ENCODE measurements around the gene PRKN. TPM values are rescaled to one million over a fixed set of nuclear protein-coding genes. Genes with fewer than 3 reads are reported as not detected.

Gene PRKN
- total and polyA plus RNA-seq, 4 experiments from 2014 or later: 0.50 to 5.3 (median 2.9) TPM

DNA sequence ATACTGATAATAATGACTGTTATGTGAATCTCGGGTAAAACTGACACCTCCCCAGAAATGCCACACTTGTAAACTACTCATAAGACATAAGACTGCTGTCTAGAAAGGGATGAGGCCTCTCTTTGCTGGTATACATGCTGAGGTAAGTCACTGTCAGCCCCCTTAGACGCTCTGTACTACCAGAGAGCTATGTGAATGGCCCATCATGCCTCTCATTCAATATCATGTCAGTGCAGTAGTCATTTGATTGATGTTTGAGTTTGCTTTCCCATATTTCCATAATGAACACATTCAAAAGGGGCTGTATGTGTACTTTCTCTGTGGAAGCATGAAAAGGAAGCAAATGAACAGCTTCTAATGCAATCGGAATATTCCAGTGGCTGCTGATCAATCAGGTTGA lies 1334.3 kb downstream of the PRKN start:
- H3K4me3 ChIP-seq (ENCODE audit: low read length in 2 of 2): no peak overlapping the region
- ChIA-PET CTCF (ENCODE audit: partially characterized antibody) (interaction anchor here (0.6 to 6.8 kb wide), 8 partner anchors 8 to 302 kb away, joined by 3 to 46 read pairs (median 4); no protein-coding TSS in a partner anchor), POLR2A (ENCODE audit: partially characterized antibody) (no interaction called here)
- DNase-seq: no peak
- H3K27ac Mint-ChIP-seq: no peak overlapping the region
- peaks cover 0 to 5% (median 2%) of the 10 kb centered on the region in 8 donors for H3K9me3 Mint-ChIP-seq
- no peak overlapping the region for H3K4me3 Mint-ChIP-seq
- H3K27me3 Mint-ChIP-seq: no peaks in the 10 kb centered on the region
- H3K4me1 Mint-ChIP-seq: no peaks in the 10 kb centered on the region
- H3K27me3 ChIP-seq (ENCODE audit: insufficient read depth, low read length): no peaks in the 10 kb centered on the region
- intact Hi-C loops (cut with micrococcal nuclease): loop anchor here (5.0 kb wide), 1 partner anchor 1334 kb away; the partner anchor contains the start of genes PACRG and PRKN
- no peak overlapping the region for H3K27ac ChIP-seq (ENCODE audit: low read depth, low read length)
- H3K9me3 ChIP-seq (ENCODE audit: control insufficient read depth in 1 of 2, low read length in 2 of 2): no peaks in the 10 kb centered on the region
- H3K36me3 ChIP-seq (ENCODE audit: insufficient read depth, low read length): no peaks in the 10 kb centered on the region
- no peaks in the 10 kb centered on the region for H3K36me3 Mint-ChIP-seq
- H3K4me1 ChIP-seq (ENCODE audit: insufficient read depth, low read length): peaks cover 8% of the 10 kb centered on the region

DNA sequence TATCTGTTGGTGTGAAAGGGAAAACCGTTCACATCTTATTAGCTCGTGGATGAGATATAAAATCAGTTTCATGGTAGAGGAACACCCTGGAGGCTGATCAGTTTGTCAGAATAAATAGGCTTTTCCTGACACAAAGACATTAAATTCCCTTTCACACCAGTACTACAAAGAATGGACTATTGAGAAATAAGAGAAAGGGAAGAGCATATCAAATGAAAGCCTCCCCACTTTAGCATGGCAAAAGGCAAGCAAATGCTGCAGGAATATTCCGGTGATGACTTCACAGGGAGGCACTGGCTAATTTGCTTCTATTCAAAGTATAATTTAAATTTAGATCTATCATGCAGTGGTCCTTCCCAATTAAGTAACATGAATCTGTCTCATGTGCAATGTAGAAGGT lies 1337.8 kb downstream of the PRKN start:
- no peak for DNase-seq
- Mint-ChIP-seq H3K9me3 (peaks cover 0 to 12% (median 3%) of the 10 kb centered on the region in 8 donors), H3K4me3 (no peak overlapping the region), H3K27me3 (no peaks in the 10 kb centered on the region), H3K36me3 (no peaks in the 10 kb centered on the region), H3K4me1 (no peaks in the 10 kb centered on the region), H3K27ac (no peak overlapping the region)
- Histone ChIP-seq H3K4me3 (ENCODE audit: low read length in 2 of 2) (no peak overlapping the region), H3K27me3 (ENCODE audit: insufficient read depth, low read length) (no peaks in the 10 kb centered on the region), H3K36me3 (ENCODE audit: insufficient read depth, low read length) (no peaks in the 10 kb centered on the region), H3K27ac (ENCODE audit: low read depth, low read length) (no peak overlapping the region), H3K4me1 (ENCODE audit: insufficient read depth, low read length) (peaks cover 8% of the 10 kb centered on the region), H3K9me3 (ENCODE audit: control insufficient read depth in 1 of 2, low read length in 2 of 2) (no peaks in the 10 kb centered on the region)
- ChIA-PET POLR2A (ENCODE audit: partially characterized antibody) (no interaction called here), CTCF (ENCODE audit: partially characterized antibody) (no interaction called here)
- intact Hi-C loops (cut with micrococcal nuclease): loop anchor here (5.0 kb wide), 1 partner anchor 1338 kb away; the partner anchor contains the start of genes PACRG and PRKN

DNA sequence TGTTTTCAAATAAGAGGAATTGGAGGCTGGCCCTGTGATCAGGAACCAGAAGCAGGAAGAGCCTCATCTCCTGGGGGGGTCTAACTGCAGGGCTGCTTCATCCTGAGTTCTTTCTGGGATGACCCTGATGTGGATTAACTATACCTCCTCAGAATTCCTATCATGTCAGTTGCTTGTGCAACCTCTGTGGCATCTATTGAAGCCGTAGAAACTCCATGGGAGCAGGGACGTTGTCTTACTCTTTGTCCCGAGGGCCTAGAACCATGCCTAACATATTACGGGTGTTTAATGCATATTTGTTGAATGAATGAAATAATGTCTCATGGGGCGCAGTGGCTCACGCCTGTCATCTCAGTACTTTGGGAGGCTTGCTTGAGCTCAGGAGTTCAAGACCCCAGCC lies 1343.6 kb downstream of the PRKN start:
- Mint-ChIP-seq H3K36me3 (no peaks in the 10 kb centered on the region), H3K9me3 (peaks cover 0 to 12% (median 2%) of the 10 kb centered on the region in 8 donors)
- POLR2A ChIA-PET (ENCODE audit: partially characterized antibody): no interaction called here

DNA sequence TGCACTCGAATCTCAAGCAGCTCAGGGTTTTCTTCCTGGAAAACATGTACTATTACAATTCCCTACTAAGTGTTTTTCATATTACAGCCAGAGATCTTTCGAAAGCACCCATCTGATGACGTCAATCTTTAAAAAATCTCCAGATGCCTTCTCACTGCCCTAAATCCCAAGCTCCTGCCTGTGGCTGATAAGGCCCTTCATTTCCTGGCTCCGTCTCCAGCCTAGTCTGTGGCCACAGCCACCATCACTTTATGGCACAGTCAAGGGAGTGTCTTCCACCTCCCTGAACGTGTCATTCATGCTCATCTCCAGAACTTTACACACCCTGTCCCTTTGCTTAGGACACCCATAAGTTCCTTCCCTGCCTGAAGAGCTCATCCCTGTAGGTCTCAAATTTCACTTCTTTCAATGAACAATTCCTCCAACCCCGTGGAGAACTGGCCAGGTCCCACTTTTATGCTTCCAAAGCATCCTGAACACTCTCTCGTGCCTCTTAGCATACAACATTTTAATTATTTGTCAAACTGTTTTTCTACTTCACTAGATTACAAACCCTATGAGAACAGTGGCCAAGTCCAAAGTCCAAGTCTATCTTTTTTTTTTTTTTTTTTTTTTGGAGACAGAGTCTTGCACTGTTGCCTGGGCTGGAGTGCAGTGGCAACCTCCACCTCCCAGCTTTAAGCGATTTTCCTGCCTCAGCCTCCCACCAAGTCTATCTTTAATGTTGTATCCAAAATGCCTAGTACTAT lies 1347.6 kb downstream of the PRKN start:
- Histone ChIP-seq H3K4me1 (ENCODE audit: insufficient read depth, low read length) (no peaks in the 10 kb centered on the region), H3K36me3 (ENCODE audit: insufficient read depth, low read length) (no peaks in the 10 kb centered on the region), H3K27me3 (ENCODE audit: insufficient read depth, low read length) (no peaks in the 10 kb centered on the region), H3K9me3 (ENCODE audit: control insufficient read depth in 1 of 2, low read length in 2 of 2) (no peaks in the 10 kb centered on the region), H3K4me3 (ENCODE audit: low read length in 2 of 2) (no peak overlapping the region), H3K27ac (ENCODE audit: low read depth, low read length) (no peak overlapping the region)
- intact Hi-C loops (cut with micrococcal nuclease): no loop called here
- ChIA-PET POLR2A (ENCODE audit: partially characterized antibody) (no interaction called here), CTCF (ENCODE audit: partially characterized antibody) (interaction anchor here (0.7 to 1.8 kb wide), 3 partner anchors 9 to 456 kb away, joined by 3 to 8 read pairs (median 3); no protein-coding TSS in a partner anchor)
- H3K27me3 Mint-ChIP-seq: peaks cover 2 to 3% of the 10 kb centered on the region in 2 donors
- H3K27ac Mint-ChIP-seq: no peak overlapping the region
- no peak for DNase-seq
- no peaks in the 10 kb centered on the region for H3K36me3 Mint-ChIP-seq
- H3K9me3 Mint-ChIP-seq: no peaks in the 10 kb centered on the region
- no peak overlapping the region for H3K4me3 Mint-ChIP-seq
- no peaks in the 10 kb centered on the region for H3K4me1 Mint-ChIP-seq

More for the DNA sequence above, 1343.6 kb downstream of the PRKN start:
- no peak overlapping the region for H3K27ac ChIP-seq (ENCODE audit: low read depth, low read length)
- CTCF ChIA-PET (ENCODE audit: partially characterized antibody): interaction anchor here (1.2 kb wide), 1 partner anchor 455 kb away, joined by 3 read pairs; no protein-coding TSS in a partner anchor
- H3K27ac Mint-ChIP-seq: no peak overlapping the region
- H3K27me3 ChIP-seq (ENCODE audit: insufficient read depth, low read length): no peaks in the 10 kb centered on the region
- no peaks in the 10 kb centered on the region for H3K36me3 ChIP-seq (ENCODE audit: insufficient read depth, low read length)
- no peaks in the 10 kb centered on the region for H3K4me1 Mint-ChIP-seq
- intact Hi-C loops (cut with micrococcal nuclease): no loop called here
- no peaks in the 10 kb centered on the region for H3K4me1 ChIP-seq (ENCODE audit: insufficient read depth, low read length)
- H3K4me3 Mint-ChIP-seq: no peak overlapping the region
- H3K27me3 Mint-ChIP-seq: peaks cover 2 to 3% of the 10 kb centered on the region in 2 donors
- no peaks in the 10 kb centered on the region for H3K9me3 ChIP-seq (ENCODE audit: control insufficient read depth in 1 of 2, low read length in 2 of 2)
- DNase-seq: no peak
- no peak overlapping the region for H3K4me3 ChIP-seq (ENCODE audit: low read length in 2 of 2)

DNA sequence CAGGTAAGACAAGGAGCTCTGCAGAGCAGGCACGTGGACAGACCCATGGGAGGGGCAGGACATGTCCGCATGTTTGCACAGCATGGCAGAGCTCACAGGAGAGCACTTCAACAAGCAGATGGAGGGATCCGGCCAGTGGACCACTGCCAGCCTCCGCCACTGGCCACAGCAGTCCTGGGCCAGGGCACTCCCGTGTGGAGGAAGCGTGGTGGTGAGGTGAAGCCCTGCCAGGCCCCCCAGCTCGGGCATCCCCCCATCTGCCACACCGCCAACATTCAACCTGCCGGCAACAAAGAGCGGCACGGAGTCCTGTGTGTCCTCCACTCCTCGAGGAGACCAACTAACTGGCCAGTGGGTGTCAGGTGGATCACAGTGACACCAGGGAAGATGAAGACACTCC lies 1349.5 kb downstream of the PRKN start:
- Histone ChIP-seq H3K36me3 (ENCODE audit: insufficient read depth, low read length) (no peaks in the 10 kb centered on the region), H3K4me1 (ENCODE audit: insufficient read depth, low read length) (no peaks in the 10 kb centered on the region), H3K27me3 (ENCODE audit: insufficient read depth, low read length) (no peaks in the 10 kb centered on the region), H3K27ac (ENCODE audit: low read depth, low read length) (no peak overlapping the region), H3K9me3 (ENCODE audit: control insufficient read depth in 1 of 2, low read length in 2 of 2) (no peaks in the 10 kb centered on the region), H3K4me3 (ENCODE audit: low read length in 2 of 2) (no peak overlapping the region)
- CTCF ChIA-PET (ENCODE audit: partially characterized antibody): interaction anchor here (1.3 to 17.3 kb wide), 2 partner anchors 449 to 859 kb away, joined by 3 to 617 read pairs; no protein-coding TSS in a partner anchor
- H3K27me3 Mint-ChIP-seq: peaks cover 2 to 3% of the 10 kb centered on the region in 2 donors
- no peaks in the 10 kb centered on the region for H3K9me3 Mint-ChIP-seq
- POLR2A ChIA-PET (ENCODE audit: partially characterized antibody): no interaction called here
- DNase-seq: no peak
- H3K27ac Mint-ChIP-seq: peak overlapping the region in 1 of 7 donors; percentile 74
- H3K4me3 Mint-ChIP-seq: no peak overlapping the region
- no peaks in the 10 kb centered on the region for H3K36me3 Mint-ChIP-seq
- H3K4me1 Mint-ChIP-seq: no peaks in the 10 kb centered on the region
- intact Hi-C loops (cut with micrococcal nuclease): no loop called here

DNA sequence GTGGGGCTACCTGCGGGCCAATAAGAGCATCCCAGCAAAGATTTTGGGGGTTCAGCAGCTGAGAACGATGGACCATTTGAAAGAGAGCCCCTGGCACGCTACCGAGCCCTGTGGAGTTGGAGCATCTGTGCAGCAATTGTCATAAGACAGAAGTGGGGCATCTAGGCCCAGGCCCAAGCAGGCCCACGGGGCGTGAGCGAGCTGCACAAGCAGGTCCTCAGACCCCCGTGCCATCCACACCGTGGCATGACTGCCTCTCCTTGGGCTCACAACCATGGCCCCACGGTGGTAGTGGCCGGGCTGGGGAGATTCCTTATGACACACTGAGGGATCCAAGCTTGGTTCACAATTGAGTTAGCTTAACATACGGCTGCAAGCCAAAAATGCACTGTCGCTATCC lies 1350.5 kb downstream of the PRKN start:
- Histone ChIP-seq H3K36me3 (ENCODE audit: insufficient read depth, low read length) (no peaks in the 10 kb centered on the region), H3K4me3 (ENCODE audit: low read length in 2 of 2) (no peak overlapping the region), H3K27ac (ENCODE audit: low read depth, low read length) (no peak overlapping the region), H3K27me3 (ENCODE audit: insufficient read depth, low read length) (no peaks in the 10 kb centered on the region), H3K9me3 (ENCODE audit: control insufficient read depth in 1 of 2, low read length in 2 of 2) (no peaks in the 10 kb centered on the region), H3K4me1 (ENCODE audit: insufficient read depth, low read length) (no peaks in the 10 kb centered on the region)
- Mint-ChIP-seq H3K27me3 (peaks cover 2 to 3% of the 10 kb centered on the region in 2 donors), H3K4me3 (no peak overlapping the region), H3K36me3 (no peaks in the 10 kb centered on the region), H3K4me1 (no peaks in the 10 kb centered on the region), H3K27ac (no peak overlapping the region), H3K9me3 (no peaks in the 10 kb centered on the region)
- ChIA-PET CTCF (ENCODE audit: partially characterized antibody) (interaction anchor here (0.6 to 17.3 kb wide), 2 partner anchors 350 to 448 kb away, joined by 5 to 617 read pairs; no protein-coding TSS in a partner anchor), POLR2A (ENCODE audit: partially characterized antibody) (no interaction called here)
- intact Hi-C loops (cut with micrococcal nuclease): no loop called here
- DNase-seq: no peak

DNA sequence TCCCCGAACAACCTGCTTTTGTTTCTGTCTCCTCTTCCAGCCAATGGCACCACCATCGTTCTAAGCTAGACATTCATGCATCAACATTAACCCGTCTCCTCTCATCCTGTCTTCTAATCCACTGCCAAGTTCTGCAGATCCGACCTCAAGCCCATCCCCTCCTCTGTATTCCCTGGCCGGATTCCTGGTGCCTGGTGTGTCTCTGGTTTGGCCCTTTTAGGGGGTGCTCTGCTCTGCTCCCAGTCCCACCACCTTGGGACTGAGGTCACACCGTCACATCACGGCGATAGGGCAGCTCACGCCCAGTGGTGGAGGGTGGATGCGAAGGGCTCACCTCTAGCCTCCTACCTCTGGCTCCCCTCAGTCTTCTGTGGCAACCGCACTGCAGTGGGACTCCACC lies 1351.2 kb downstream of the PRKN start:
- Histone ChIP-seq H3K36me3 (ENCODE audit: insufficient read depth, low read length) (no peaks in the 10 kb centered on the region), H3K4me1 (ENCODE audit: insufficient read depth, low read length) (no peaks in the 10 kb centered on the region), H3K4me3 (ENCODE audit: low read length in 2 of 2) (no peak overlapping the region), H3K9me3 (ENCODE audit: control insufficient read depth in 1 of 2, low read length in 2 of 2) (no peaks in the 10 kb centered on the region), H3K27ac (ENCODE audit: low read depth, low read length) (no peak overlapping the region), H3K27me3 (ENCODE audit: insufficient read depth, low read length) (no peaks in the 10 kb centered on the region)
- H3K27me3 Mint-ChIP-seq: peaks cover 2 to 3% of the 10 kb centered on the region in 2 donors
- POLR2A ChIA-PET (ENCODE audit: partially characterized antibody): no interaction called here
- H3K9me3 Mint-ChIP-seq: no peaks in the 10 kb centered on the region
- no peaks in the 10 kb centered on the region for H3K4me1 Mint-ChIP-seq
- no peaks in the 10 kb centered on the region for H3K36me3 Mint-ChIP-seq
- DNase-seq: no peak
- intact Hi-C loops (cut with micrococcal nuclease): no loop called here
- CTCF ChIA-PET (ENCODE audit: partially characterized antibody): interaction anchor here (1.4 to 17.3 kb wide), 2 partner anchors 9 to 447 kb away, joined by 3 to 617 read pairs; no protein-coding TSS in a partner anchor
- no peak overlapping the region for H3K27ac Mint-ChIP-seq
- H3K4me3 Mint-ChIP-seq: no peak overlapping the region
